Measurements from ENCODE around the gene TRAPPC4.
"Not testable (repeated sequence)": the region's sequence is repeated elsewhere in the genome, so short reads cannot be mapped to it uniquely, and the experiment has no call there.

Gene TRAPPC4

GRCh38 chr11:119034813-119035212 is 16.2 kb downstream of the TRAPPC4 start:
- DNase-seq: no peak

GRCh38 chr11:119038884-119039283 is 20.3 kb downstream of the TRAPPC4 start:
- DNase-seq: no peak

DNA sequence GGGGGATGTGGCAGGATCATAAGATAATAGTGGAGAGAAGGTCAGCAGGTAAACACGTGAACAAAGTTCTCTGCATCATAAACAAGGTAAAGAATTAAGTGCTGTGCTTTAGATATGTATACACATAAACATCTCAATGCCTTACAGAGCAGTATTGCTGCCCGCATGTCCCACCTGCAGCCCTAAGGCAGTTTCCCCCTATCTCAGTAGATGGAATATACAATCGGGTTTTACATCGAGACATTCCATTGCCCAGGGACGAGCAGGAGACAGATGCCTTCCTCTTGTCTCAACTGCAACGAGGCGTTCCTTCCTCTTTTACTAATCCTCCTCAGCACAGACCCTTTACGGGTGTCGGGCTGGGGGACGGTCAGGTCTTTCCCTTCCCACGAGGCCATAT is 20.9 kb downstream of the TRAPPC4 start:
- not testable (repeated sequence) for DNase-seq

- no peak for DNase-seq
These were observed 23.4 kb downstream of the TRAPPC4 start for GRCh38 chr11:119041821-119042514.

DNA sequence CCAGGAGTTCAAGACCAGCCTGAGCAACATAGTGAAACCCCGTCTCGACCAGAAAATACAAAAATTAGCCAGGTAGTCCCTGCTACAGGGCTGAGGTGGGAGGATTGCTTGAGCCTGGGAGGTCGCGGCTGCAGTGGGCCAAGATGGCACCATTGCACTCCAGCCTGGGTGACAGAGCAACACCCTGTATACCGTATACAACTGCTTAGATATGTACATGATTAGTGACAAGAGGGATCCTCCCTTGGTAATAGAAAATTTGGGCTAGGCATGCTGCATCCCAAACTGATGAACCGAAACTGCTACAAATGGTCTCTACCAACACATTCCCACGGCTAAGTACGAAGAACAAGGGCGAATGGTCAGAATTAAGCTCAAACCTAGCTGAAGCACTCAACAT is 24.4 kb downstream of the TRAPPC4 start:
- DNase-seq: no peak

DNA sequence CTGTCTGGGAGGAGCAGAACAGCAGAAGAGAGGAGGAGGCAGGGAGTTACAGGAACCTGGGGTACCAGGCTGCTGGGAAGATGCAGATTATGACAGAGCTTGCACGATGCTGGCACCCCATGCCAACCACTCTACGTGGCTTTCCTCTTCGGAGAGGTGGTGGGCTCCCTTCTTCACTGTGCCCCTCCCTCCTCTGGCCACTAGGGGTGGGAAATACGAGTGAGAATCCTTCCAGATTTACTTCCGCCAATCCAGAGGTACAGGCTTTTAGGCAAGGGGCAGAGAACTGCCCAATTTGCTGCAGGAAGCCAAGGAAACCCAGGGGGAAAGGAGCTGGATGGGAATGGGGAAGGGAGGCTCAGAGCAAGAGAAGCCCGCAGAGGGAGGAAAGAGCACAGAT is 26.1 kb downstream of the TRAPPC4 start:
- DNase-seq: no peak

GRCh38 chr11:119046489-119046888 is 27.9 kb downstream of the TRAPPC4 start:
- DNase-seq: no peak

DNA sequence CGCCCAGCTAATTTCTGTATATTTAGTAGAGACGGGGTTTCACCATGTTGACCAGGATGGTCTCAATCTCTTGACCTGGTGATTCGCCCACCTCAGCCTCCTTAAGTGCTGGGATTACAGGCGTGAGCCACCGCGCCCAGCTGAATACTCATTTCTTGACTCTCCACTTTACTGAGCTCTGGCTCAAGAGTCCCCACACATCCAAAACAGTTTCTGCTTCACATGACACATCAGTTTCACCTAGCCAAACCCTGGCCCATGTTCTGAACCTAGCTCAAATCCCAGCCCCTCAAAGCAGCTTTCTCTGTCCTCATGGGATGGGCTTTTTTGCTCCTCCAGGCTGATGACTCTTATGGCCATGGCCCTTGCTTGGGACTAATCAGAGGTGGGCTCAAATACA is 28.6 kb downstream of the TRAPPC4 start:
- no peak for DNase-seq

DNA sequence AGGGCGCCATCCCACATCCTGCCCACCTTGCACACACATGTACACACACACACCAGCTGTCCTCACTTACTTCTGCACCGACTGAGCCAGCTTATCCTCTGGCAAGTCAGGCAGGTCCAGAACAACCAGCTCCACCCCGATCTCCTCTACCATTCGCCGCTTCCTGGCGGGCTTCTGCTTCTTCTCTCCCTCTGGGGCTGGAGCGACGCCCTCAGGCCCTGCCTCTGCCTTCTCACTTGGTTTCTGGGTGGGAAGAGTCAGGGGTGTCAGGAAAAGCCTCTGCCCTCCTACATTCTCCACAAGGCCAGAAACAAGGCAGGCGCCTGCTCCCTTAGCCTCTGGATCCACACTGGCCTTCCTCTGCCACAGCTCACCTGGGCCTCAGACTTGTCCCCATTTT is 30.1 kb downstream of the TRAPPC4 start:
- no peak for DNase-seq

DNA sequence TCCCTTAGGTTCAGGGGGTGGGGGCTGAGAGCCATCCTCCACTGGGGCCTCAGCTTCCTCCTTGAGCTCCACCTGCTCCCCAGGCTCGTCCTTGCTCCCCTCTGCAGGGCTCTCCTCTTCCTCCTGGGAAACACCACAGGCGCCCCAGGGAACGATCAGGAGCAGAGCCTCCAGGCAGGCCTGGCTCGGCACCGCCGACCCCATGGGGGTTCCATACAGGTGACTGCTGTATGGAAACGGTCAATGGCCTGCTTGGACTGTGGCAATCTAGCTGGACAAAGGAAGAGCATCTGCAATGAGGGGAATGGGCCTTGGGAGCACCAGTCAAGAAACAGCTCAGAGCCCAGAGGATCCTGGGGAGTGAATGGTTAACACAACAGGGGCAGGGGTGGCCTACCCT is 30.5 kb downstream of the TRAPPC4 start:
- no peak for DNase-seq

DNA sequence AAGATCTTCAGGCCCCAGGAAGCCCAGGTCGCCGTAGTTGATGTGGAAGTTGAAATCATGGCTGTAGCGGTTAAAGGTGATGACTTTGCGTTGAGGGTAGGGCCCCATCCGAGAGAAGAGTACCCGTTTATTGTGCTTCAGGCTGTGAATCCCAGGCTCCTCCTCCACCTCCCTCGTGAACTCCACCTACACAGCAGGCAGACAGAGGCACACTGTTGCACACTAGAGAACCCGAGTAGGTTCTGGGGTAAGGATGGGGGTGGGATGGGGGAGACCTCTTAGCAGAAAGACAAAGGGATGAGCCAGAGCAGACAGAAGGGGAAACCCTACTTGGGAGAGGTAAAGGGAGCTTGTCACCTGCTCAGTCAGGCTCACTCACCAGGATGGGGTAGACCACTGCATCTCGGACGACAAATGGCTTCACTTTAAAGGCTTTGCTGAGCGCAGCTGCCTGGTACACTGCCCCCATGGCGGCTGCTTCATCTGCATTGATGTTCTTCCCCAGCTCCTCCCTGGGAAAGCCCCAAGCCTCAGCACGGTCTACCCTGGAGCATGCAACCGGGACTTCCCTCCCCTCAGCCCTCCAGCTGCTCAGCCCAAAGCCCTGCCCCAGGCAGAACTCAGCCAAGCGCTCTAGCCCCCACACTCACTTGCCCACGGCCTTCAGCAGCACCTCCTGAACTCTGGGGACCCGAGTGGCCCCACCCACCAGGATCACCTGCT is 33.0 kb downstream of the TRAPPC4 start:
- no peak for DNase-seq

DNA sequence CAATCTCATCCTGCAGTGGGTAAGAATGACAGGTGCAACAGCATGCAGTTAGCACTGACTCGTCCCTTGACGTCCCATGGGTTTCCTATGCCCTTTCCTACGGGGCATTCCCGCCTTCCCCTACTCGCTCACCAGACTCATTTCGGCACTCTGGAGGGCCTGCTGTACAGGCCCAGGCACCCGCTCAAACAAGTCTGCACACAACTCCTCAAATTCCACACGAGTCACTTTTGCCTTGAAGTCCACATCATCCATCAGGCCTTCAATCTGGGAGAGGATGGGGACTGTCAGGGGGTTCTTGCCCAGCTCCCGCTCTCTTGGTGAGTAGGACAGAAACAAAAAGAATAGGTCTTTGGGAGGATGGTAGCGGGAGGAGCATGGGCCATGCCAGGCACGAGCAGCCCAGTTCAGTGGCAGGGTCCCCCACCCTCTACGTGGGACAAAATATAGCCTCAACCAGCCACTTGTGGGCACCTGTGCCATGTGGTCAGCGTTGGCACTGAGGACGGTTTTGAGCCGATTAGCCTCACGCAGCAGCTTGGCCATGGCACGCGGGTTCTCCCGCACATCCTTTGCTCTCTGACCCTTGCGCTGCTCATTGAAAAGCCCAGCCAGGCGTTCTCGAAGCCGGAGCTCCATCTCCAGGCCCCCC is 33.7 kb downstream of the TRAPPC4 start:
- DNase-seq: no peak

DNA sequence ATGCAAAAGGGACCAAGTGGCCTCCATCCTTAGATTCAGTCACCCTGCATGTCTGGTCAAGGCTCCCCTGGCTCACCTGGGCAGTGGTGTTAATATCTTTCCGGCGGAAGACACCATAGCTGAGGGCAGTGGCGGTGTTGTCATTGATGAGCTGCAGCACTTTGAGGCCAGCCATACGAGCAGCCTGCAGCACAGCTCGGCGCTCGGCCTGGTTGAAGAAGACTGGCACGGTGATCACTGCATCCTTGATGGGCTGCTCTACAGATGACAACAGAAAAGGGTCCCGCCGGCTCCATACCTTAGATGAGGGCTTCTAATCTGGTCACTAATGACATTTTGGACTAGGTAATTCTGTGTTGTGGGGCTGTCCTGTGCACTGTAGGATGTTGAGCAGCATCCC is 35.9 kb downstream of the TRAPPC4 start:
- no peak for DNase-seq

- peak; percentile 27 for DNase-seq
These were observed 37.3 kb downstream of the TRAPPC4 start for GRCh38 chr11:119055901-119056300.

DNA sequence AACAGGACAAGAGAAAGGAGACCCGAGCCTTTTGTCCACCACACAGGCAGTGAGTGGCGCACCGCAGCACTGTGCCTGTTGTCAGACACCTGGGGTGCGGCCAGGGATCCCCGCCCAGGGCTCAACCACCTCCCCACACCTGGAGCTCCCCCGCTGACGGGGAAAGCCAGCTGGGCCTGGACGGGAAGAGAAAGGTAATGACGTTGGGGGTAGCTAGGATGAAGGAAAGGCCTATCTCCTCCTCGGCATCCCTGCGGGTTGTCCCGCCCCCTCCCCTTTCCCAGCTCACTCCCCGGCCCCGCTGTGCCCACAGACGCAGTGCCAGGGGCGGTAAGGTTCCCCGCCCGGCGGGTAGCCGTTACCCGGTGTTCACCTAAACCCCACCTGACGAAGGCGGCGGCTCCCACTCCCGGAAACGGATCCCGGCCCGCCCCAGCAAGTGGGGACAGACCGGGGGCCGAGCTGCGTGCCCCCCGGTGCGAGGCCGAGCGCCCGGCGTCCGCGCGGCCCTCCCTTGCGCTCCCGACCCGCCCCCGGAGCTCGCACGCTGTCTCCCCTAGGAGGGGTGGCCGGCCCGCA is 37.9 kb downstream of the TRAPPC4 start:
- no peak for DNase-seq

- peak; percentile 99 for DNase-seq
These were observed 38.6 kb downstream of the TRAPPC4 start, which contains the start of gene HYOU1 for GRCh38 chr11:119057000-119057769. TSS of gene HYOU1 (minus strand) at chr11:119057205. CDS start at chr11:119056160, 1,045 bp downstream.

DNA sequence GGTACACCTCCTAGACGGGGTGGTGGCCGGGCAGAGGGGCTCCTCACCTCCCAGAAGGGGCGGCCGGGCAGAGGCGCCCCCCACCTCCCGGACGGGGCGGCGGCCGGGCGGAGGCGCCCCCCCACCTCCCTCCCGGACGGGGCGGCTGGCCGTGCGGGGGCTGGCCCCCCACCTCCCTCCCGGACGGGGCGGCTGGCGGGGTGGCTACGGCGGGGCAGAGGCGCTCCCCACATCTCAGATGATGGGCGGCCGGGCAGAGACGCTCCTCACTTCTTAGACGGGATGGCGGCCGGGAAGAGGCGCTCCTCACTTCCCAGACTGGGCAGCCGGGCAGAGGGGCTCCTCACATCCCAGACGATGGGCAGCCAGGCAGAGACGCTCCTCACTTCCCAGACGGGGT is 40.6 kb downstream of the TRAPPC4 start:
- DNase-seq: not testable (repeated sequence)

DNA sequence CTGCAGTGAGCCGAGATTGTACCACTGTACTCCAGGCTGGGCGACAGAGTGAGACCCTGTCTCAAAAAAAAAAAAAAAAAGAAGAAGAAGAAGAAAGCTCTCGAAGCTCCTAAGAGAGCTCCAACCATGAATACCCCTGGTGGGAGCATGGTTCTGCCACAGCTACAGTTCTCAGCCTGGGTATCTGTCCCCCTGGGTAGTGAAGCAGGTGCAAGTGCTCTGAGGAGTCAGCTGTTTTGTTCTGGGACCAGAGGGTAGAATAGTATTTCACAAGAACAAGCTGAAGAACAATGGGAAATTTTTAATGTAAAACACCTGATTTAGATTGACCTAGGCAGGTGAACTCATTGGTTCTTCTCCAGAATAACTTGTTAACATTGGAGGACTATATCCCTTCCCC is 42.7 kb downstream of the TRAPPC4 start:
- no peak for DNase-seq

- no peak for DNase-seq
These were observed 44.2 kb downstream of the TRAPPC4 start for GRCh38 chr11:119062779-119063178.

- DNase-seq: peak; percentile 63
These were observed 46.8 kb downstream of the TRAPPC4 start for GRCh38 chr11:119065369-119065768.

GRCh38 chr11:119067371-119068222 is 49.0 kb downstream of the TRAPPC4 start, which contains the start of gene VPS11:
TSS of gene VPS11 (plus strand) at chr11:119067818. CDS start at chr11:119067824, 6 bp downstream.
- peak; percentile 97 for DNase-seq

Measured in inflammatory macrophage treated with lipopolysaccharide for 4 hours (primary cell).